ENCODE results near the gene ATP6V0A1. TPM values are rescaled to one million over a fixed set of nuclear protein-coding genes. Genes with fewer than 3 reads are reported as not detected.
A peak's percentile ranks its signal among the peaks of the same experiment; 100 is the strongest.

The ATP6V0A1 gene
- polyA plus RNA-seq, 1 donor from 2014 or later: 92.1 TPM

- H3F3A ChIP-seq (ENCODE audit: insufficient read depth, low read length, poor library complexity, severe bottlenecking): no peaks in the 10 kb centered on the region
- H3K27me3 ChIP-seq (ENCODE audit: insufficient read depth, low read depth, low read length): no peaks in the 10 kb centered on the region
- peak within 1 kb of the TSS; percentile 62 for H2AFZ ChIP-seq (ENCODE audit: low read depth, low read length)
These were observed 103.3 kb downstream of the ATP6V0A1 start, which contains the start of gene COASY for GRCh38 chr17:42561897-42562387. Gene COASY, plus strand, starts transcription at chr17:42562148. Its CDS starts 475 bp downstream, at chr17:42562623.

More at GRCh38 chr17:42561897-42562387, 103.3 kb downstream of the ATP6V0A1 start, which contains the start of gene COASY:
- Histone ChIP-seq H3K27ac (ENCODE audit: low read length) (peak within 1 kb of the TSS; percentile 81), H3K9me3 (ENCODE audit: low read length) (no peaks in the 10 kb centered on the region), H3K36me3 (ENCODE audit: insufficient read depth, low read length) (no peaks in the 10 kb centered on the region), H3K9me2 (ENCODE audit: insufficient read depth, low read length) (no peaks in the 10 kb centered on the region), H3K79me2 (replicated peaks; ENCODE audit: insufficient read depth, low read length) (peaks cover 10% of the 10 kb centered on the region), H3K9ac (ENCODE audit: low read length) (peak within 1 kb of the TSS; percentile 84), H3K4me2 (ENCODE audit: low read length) (peak within 1 kb of the TSS; percentile 76), H4K20me1 (ENCODE audit: insufficient read depth) (no peaks in the 10 kb centered on the region), H3K4me3 (ENCODE audit: low read length) (peak within 1 kb of the TSS; percentile 93)
- TF ChIP-seq TAF1 (IDR thresholded peaks at IDR 0.05; ENCODE audit: low read depth): peak; percentile 37
- TF ChIP-seq REST (IDR thresholded peaks at IDR 0.05; ENCODE audit: borderline replicate concordance): no peak
- no peak for TF ChIP-seq EP300 (conservative IDR thresholded peaks at IDR 0.05; ENCODE audit: poor library complexity, severe bottlenecking)
- peak; percentile 86 for TF ChIP-seq POLR2AphosphoS5 (IDR thresholded peaks at IDR 0.05)
- no peak for TF ChIP-seq EZH2 (IDR thresholded peaks at IDR 0.05; ENCODE audit: borderline replicate concordance, insufficient read depth, low read length, poor library complexity, severe bottlenecking)
- TF ChIP-seq CTCF (IDR thresholded peaks at IDR 0.05; ENCODE audit: poor library complexity, severe bottlenecking): no peak
- TF ChIP-seq MXI1 (conservative IDR thresholded peaks at IDR 0.05; ENCODE audit: poor library complexity, severe bottlenecking): peak; percentile 77
- no peak for TF ChIP-seq RAD21 (conservative IDR thresholded peaks at IDR 0.05)
- TF ChIP-seq SMC3 (conservative IDR thresholded peaks at IDR 0.05; ENCODE audit: poor library complexity): peak; percentile 20

Measured in neural cell (in vitro differentiated cells).